ENCODE results near the gene SORT1. TPM values are rescaled to one million over a fixed set of nuclear protein-coding genes. Genes with fewer than 3 reads are reported as not detected.

Gene SORT1
- polyA plus RNA-seq, 6 donors from 2014 or later = 0.16 to 1.3 (median 0.34) TPM; not detected in 2

DNA sequence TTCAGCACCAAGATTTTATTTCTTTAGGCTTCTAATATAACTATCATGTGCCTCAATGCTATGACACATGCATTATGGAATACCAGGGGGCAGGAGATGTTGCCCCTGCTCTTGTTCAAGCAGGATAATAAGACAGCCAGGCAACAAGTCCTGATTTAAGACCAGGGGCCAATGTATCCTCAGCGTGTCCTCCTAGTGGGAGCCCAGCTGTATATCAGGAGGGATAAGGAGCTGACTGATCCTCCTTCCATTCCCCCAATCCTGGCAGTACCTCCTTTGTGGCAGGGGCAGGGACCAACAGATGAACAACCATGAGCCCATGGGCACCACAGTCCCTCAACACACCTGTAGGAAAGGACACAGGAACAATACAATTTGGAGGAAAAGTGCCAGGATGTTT is 29.3 kb downstream of the SORT1 start:
- H3K27ac Mint-ChIP-seq = no peak overlapping the region
- H3K27me3 Mint-ChIP-seq = peaks cover 22 to 30% (median 27%) of the 10 kb centered on the region in 3 donors
- no peak for ATAC-seq (ENCODE audit: low read depth in 2 of 2)
- peaks cover 0 to 13% (median 2%) of the 10 kb centered on the region in 3 donors for H3K4me1 Mint-ChIP-seq
- H3K4me3 Mint-ChIP-seq = no peak overlapping the region
- no peaks in the 10 kb centered on the region for H3K9me3 Mint-ChIP-seq
- no peaks in the 10 kb centered on the region for H3K36me3 Mint-ChIP-seq
- DNase-seq = no peak

DNA sequence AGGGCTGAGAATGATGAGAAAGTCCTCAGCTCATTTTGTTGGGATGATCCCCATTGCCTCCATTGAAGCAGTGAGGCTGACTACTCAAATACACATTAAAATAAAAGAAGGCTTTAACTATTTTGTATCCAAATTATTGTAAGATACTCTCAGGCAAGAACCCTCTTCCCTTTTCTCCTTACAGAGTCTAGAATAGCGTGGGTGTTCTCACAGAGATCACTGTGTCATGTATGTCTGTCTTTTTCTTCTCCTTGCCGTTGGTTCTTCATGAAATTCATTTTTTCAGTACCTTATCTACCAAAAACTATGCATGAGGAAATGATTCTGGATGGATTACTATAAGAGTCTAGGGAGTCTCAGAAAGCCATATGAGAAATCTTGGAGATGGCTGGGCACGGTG is 30.1 kb downstream of the SORT1 start:
- Mint-ChIP-seq H3K4me3 (no peak overlapping the region), H3K36me3 (no peaks in the 10 kb centered on the region), H3K27ac (peak overlapping the region in 1 of 6 donors; percentile 47), H3K4me1 (peaks cover 0 to 13% (median 2%) of the 10 kb centered on the region in 3 donors), H3K27me3 (peaks cover 21 to 23% (median 22%) of the 10 kb centered on the region in 3 donors), H3K9me3 (no peaks in the 10 kb centered on the region)
- ATAC-seq (ENCODE audit: low read depth in 2 of 2) = no peak
- DNase-seq = no peak

DNA sequence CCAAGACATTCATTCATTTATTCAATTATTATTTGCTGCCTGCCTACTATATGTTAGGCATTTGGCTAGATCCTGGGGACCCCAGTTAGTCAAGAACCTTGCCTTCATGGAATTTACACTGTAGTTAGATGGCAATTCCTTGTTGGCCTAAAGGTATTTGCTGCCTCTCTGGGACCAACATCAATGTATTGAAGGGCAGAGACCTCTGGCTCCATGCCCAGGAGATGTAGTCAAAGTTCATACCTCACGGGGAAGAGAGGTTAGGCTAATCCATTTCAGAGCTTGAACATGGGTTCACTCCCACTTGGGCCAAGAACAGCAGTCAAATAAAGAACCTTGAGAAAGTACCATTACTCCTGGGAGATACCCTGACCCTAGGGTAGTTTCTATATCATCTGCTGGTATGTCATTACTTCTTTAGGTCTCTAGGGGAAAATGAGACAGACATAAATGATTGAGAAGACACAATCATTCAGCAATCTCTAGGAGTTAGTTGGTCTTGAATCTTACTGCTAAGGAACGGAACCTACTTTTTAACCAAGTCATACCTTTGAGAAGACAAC is 32.0 kb downstream of the SORT1 start:
- Mint-ChIP-seq H3K9me3 (no peaks in the 10 kb centered on the region), H3K4me1 (peaks cover 0 to 7% (median 0%) of the 10 kb centered on the region in 3 donors), H3K27me3 (peaks cover 14 to 18% (median 16%) of the 10 kb centered on the region in 3 donors), H3K36me3 (no peaks in the 10 kb centered on the region), H3K4me3 (no peak overlapping the region), H3K27ac (no peak overlapping the region)
- no peak for DNase-seq
- no peak for ATAC-seq (ENCODE audit: low read depth in 2 of 2)

DNA sequence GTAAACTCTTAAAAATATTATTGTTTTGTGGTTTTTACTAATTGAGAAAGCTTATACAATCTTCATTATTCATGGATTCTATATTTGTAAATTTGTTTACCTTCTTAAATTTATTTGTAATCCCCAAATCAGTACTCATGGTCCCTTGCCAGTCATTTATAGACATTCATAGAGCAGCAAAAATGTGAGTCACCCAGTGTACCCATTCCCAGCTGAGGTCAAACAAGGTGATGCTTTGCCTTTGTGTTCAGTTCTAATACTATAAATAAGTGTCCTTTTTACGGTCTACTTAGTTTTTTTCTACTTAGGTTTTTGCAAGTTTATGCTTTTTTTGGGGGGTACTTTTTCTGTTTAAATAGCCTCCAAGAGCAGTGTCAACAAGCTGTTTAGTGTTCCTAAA is 36.1 kb downstream of the SORT1 start:
- DNase-seq (no peak), ATAC-seq (ENCODE audit: low read depth in 2 of 2) (no peak)
- Mint-ChIP-seq H3K36me3 (no peaks in the 10 kb centered on the region), H3K9me3 (no peaks in the 10 kb centered on the region), H3K27ac (no peak overlapping the region), H3K27me3 (peaks cover 2 to 9% (median 8%) of the 10 kb centered on the region in 3 donors), H3K4me3 (no peak overlapping the region), H3K4me1 (no peaks in the 10 kb centered on the region)

DNA sequence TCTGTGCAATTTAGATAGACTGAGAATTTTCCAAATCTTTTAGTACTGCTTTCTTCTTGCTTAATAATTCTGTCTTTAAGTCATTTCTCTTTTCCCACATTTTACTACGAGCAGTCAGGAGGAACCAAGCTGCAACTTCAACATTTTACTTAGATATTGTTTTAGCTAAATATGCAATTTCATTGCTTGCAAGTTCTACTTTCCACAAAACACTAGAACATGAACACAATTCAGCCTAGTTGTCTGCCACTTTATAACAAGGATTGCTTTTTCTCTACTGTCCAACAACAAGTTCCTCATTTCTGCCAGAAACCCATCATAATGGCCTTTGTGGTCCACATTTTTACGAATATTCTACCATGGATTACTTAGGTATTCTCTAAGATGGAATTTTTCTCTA is 36.6 kb downstream of the SORT1 start:
- Mint-ChIP-seq H3K36me3 (no peaks in the 10 kb centered on the region), H3K4me1 (no peaks in the 10 kb centered on the region), H3K4me3 (no peak overlapping the region), H3K9me3 (no peaks in the 10 kb centered on the region), H3K27ac (no peak overlapping the region), H3K27me3 (peaks cover 0 to 9% (median 8%) of the 10 kb centered on the region in 3 donors)
- no peak for ATAC-seq (ENCODE audit: low read depth in 2 of 2)
- DNase-seq = no peak

DNA sequence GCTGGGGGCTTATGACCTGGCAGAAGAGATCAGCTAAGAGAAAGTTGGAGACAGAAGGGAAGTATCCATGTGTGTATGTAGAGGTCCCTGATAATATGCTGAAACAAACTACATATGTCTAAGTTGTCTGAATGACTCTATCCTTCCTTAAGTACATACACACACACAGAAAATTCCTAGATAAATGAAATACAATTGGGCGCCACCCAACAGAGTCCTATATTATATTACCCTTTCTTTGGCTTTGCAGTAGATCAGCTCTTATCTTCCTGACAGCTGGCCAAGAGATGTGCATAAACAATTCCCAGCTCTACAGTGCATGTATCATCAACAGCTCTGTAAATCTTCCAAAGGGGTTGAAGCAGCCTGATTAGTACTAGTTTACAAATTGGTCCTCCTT is 40.1 kb downstream of the SORT1 start:
- peaks cover 5 to 8% (median 7%) of the 10 kb centered on the region in 3 donors for H3K27me3 Mint-ChIP-seq
- no peak overlapping the region for H3K4me3 Mint-ChIP-seq
- ATAC-seq (ENCODE audit: low read depth in 2 of 2) = no peak
- H3K36me3 Mint-ChIP-seq = no peaks in the 10 kb centered on the region
- H3K9me3 Mint-ChIP-seq = no peaks in the 10 kb centered on the region
- H3K4me1 Mint-ChIP-seq = no peaks in the 10 kb centered on the region
- no peak overlapping the region for H3K27ac Mint-ChIP-seq
- DNase-seq = no peak

DNA sequence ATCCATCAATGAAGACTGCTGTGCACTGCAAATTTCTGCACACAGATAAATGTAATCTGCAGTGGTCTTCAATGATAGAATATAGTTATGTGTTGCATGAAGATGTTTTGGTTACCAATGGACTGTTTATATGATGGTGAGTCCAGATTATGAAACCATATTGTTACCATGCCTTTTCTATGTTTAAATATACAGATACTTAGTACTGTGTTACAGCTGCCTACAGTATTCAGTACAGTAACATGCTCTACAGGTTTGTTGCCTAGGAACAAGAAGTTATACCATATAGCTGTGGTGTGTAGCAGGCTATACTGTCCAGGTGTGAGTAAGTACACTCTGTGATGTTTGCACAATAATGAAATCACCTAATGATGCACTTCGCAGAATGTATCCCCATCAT is 40.8 kb downstream of the SORT1 start:
- Mint-ChIP-seq H3K27me3 (peaks cover 5 to 9% (median 7%) of the 10 kb centered on the region in 3 donors), H3K4me3 (no peak overlapping the region), H3K27ac (no peak overlapping the region), H3K36me3 (no peaks in the 10 kb centered on the region), H3K4me1 (no peaks in the 10 kb centered on the region), H3K9me3 (no peaks in the 10 kb centered on the region)
- no peak for DNase-seq
- ATAC-seq (ENCODE audit: low read depth in 2 of 2) = no peak

DNA sequence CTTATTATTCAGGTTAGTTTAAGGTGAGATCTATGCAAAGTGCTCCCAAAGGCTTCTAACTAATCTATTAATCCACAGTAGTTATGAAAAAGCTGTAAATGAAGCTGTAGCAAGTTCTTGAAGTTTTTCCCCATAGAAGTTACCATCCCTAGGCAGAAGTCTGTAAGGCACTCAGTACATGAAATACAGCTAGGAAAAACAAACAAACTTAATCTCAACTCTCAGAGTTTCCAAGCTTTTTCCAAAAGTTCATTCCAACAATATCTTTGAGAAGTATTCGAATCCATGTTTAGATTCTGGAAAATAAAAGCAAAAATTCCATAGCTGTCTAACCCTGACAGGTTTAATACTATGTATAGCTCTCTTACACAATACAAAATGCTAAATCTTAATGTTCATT is 41.2 kb downstream of the SORT1 start:
- H3K36me3 Mint-ChIP-seq = no peaks in the 10 kb centered on the region
- no peak overlapping the region for H3K27ac Mint-ChIP-seq
- H3K9me3 Mint-ChIP-seq = no peaks in the 10 kb centered on the region
- peaks cover 5 to 13% (median 7%) of the 10 kb centered on the region in 3 donors for H3K27me3 Mint-ChIP-seq
- H3K4me3 Mint-ChIP-seq = no peak overlapping the region
- H3K4me1 Mint-ChIP-seq = no peaks in the 10 kb centered on the region
- ATAC-seq (ENCODE audit: low read depth in 2 of 2) (no peak), DNase-seq (no peak)

DNA sequence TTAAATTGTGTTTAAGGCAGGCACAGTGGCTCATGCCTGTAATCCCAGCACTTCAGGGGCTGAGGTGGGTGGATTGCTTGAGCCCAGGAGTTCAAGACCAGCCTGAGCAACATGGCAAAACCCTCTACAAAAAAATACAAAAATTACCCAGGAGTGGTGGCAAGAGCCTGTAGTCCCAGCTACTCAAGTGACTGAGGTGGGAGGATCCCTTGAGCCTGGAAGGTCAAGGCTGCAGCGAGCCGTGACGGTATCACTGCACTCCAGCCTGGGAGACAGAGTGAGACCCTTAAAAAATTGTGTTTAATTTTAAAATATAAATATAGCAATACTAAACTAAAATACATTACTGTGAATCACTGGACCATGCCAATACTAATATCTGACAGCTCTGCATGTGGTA is 42.8 kb downstream of the SORT1 start:
- DNase-seq (no peak), ATAC-seq (ENCODE audit: low read depth in 2 of 2) (no peak)
- Mint-ChIP-seq H3K4me1 (no peaks in the 10 kb centered on the region), H3K27ac (peak overlapping the region in 1 of 6 donors; percentile 42), H3K4me3 (no peak overlapping the region), H3K36me3 (no peaks in the 10 kb centered on the region), H3K9me3 (no peaks in the 10 kb centered on the region), H3K27me3 (peaks cover 7 to 14% (median 10%) of the 10 kb centered on the region in 3 donors)

DNA sequence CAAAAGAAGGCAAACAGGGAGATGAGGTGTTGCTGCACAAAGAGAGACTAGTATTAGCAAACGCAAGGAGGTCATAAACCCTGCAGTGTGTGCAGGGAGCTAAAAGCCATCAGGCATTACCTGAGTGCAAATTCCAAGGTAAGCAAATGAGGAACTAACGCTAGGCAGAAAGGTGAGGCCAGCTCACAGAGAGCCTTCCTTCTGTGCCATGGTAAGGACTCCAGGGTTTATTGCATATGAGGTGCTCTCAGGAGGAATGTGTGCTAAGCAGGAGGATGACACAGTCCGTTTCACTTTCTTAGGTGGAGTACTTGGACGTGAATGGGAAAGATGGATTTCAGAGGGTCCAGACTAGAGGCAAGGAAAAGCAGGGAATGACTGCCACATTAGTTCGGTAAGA is 46.3 kb downstream of the SORT1 start:
- Mint-ChIP-seq H3K9me3 (no peaks in the 10 kb centered on the region), H3K27me3 (peaks cover 7 to 14% (median 10%) of the 10 kb centered on the region in 3 donors), H3K4me3 (no peak overlapping the region), H3K36me3 (no peaks in the 10 kb centered on the region), H3K27ac (no peak overlapping the region), H3K4me1 (no peaks in the 10 kb centered on the region)
- ATAC-seq (ENCODE audit: low read depth in 2 of 2) (no peak), DNase-seq (no peak)

DNA sequence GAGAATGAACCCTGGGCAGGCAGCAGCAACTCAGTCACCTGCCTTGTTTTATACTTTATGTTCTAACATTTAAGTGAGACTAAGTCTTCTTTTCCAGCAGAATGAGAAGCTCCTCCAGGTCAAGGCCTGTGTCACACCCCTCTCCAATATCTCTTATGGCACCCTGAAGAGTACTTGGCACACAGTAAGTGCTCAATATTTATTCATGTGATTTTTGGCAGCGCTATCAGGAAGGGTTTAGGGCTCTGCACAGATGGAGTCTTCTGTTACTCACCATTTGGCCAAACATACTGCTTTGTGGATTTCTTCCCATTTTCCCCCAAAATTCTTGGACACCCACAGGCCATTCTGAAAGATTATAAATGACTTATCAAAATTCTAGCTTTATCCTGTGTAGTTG is 47.1 kb downstream of the SORT1 start:
- no peak overlapping the region for H3K4me3 Mint-ChIP-seq
- peaks cover 7 to 14% (median 10%) of the 10 kb centered on the region in 3 donors for H3K27me3 Mint-ChIP-seq
- no peak for ATAC-seq (ENCODE audit: low read depth in 2 of 2)
- H3K4me1 Mint-ChIP-seq = no peaks in the 10 kb centered on the region
- H3K9me3 Mint-ChIP-seq = no peaks in the 10 kb centered on the region
- no peak for DNase-seq
- no peak overlapping the region for H3K27ac Mint-ChIP-seq
- no peaks in the 10 kb centered on the region for H3K36me3 Mint-ChIP-seq

DNA sequence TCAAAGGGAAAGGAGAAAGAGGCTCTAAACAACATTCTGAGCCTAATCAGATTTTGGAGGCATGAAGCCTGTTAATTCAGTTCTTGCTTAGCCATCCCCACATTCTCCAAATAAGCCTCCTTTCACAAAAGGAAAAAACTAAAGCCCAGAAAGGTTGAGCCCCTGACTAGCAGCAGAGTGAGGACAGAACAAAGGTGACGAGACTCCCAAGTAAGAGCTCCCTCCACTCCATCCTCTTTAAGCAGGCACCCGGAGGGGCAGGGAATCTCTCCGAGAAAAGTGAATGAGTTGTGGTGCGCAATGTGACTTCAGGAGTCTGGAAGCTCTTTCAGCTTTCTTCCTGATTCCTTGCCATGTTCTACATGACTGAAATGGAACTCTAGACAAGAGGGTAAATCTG is 47.5 kb downstream of the SORT1 start:
- peaks cover 7 to 14% (median 10%) of the 10 kb centered on the region in 3 donors for H3K27me3 Mint-ChIP-seq
- no peaks in the 10 kb centered on the region for H3K4me1 Mint-ChIP-seq
- H3K4me3 Mint-ChIP-seq = no peak overlapping the region
- ATAC-seq (ENCODE audit: low read depth in 2 of 2) (no peak), DNase-seq (no peak)
- H3K27ac Mint-ChIP-seq = no peak overlapping the region
- H3K9me3 Mint-ChIP-seq = no peaks in the 10 kb centered on the region
- no peaks in the 10 kb centered on the region for H3K36me3 Mint-ChIP-seq

DNA sequence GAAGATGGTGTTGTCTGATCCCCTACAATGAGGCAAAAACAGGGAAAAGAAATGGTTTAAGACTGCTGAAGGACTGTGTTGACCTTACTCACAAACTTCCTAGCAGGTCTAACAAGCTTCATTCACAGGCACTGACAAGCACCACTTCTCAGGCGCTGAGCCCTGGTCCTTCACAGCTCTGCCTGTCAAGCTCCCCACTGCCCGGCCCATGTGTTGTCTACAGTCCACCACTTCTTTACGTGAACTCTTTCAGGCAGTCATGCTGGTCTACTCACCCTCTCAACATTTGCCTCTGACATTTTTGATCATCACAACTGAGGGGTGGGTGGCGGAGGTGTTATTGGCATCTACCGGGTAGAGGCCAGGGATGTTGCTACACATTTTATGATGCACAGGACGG is 50.2 kb downstream of the SORT1 start:
- DNase-seq (no peak), ATAC-seq (ENCODE audit: low read depth in 2 of 2) (no peak)
- H3K36me3 Mint-ChIP-seq = no peaks in the 10 kb centered on the region
- H3K27me3 Mint-ChIP-seq = peaks cover 5 to 13% (median 8%) of the 10 kb centered on the region in 3 donors
- no peaks in the 10 kb centered on the region for H3K4me1 Mint-ChIP-seq
- H3K27ac Mint-ChIP-seq = no peak overlapping the region
- no peaks in the 10 kb centered on the region for H3K9me3 Mint-ChIP-seq
- no peak overlapping the region for H3K4me3 Mint-ChIP-seq

DNA sequence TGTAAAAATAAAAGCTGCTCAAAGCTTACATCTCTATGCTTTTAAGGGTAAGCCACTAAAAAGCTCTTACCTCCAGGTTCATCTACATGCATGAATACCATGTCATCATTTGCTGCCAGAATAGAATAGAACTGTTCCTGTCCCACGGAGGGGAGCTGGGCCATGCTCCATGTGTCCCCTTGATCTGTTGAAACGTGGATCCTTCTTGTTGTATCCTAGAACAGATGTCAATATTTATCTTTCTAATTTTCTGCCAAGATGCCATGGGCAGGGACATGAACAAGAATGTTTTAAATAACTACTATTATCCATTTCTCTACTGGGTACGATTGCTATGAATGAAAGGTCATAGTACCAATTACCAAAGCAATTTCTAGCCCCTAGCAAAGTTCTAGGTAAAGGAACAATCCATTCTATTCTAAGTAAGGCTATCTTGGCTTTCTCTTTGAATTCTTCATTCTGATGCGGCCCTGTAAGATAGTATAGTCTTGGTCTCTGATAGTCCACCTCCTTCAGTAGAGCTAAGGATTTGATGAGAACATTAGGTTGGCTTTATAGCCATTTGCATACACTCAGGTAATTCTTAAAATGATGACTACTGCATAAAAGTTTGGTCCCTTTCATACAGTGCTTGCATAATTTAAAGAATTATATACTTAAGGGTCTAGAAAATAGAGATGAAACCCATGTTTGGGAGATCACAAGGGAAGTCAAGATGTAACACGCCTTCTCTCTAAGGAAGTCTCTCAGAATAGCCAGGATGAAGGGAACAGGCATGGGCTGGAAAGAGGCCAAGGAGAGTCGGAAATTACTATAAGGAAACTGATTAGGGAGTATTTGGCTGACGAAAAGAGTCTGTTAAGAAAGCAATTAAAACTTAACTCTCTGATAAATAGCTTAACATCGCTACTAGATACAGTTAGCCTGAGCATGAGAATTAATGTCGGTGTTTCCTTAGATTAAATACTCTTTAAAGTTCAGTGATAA is 55.5 kb downstream of the SORT1 start:
- DNase-seq (no peak), ATAC-seq (ENCODE audit: low read depth in 2 of 2) (no peak)
- H3K27ac Mint-ChIP-seq = no peak overlapping the region
- no peaks in the 10 kb centered on the region for H3K4me1 Mint-ChIP-seq
- H3K27me3 Mint-ChIP-seq = peaks cover 0 to 8% (median 4%) of the 10 kb centered on the region in 3 donors
- H3K36me3 Mint-ChIP-seq = no peaks in the 10 kb centered on the region
- no peaks in the 10 kb centered on the region for H3K9me3 Mint-ChIP-seq
- no peak overlapping the region for H3K4me3 Mint-ChIP-seq

Data from naive B cell (primary cell).